ENCODE measurements around the gene GTPBP4. TPM values are rescaled to one million over a fixed set of nuclear protein-coding genes. Genes with fewer than 3 reads are reported as not detected.

Gene GTPBP4
- total RNA-seq, 1 experiment from 2014 or later = 163 TPM

GRCh38 chr10:997266-998022, 9.2 kb downstream of the GTPBP4 start:
- ChIA-PET POLR2A (ENCODE audit: low non-redundant PET) (no interaction called here), CTCF (no interaction called here)
- Histone ChIP-seq H3K4me1 (ENCODE audit: insufficient read depth, low read length, poor library complexity, severe bottlenecking) (no peaks in the 10 kb centered on the region), H3K4me3 (ENCODE audit: low read depth, low read length, poor library complexity, severe bottlenecking) (no peak overlapping the region), H3K27me3 (replicated peaks; ENCODE audit: insufficient read depth, low read depth, low read length, poor library complexity) (no peaks in the 10 kb centered on the region), H3K27ac (ENCODE audit: low read depth, low read length, poor library complexity, severe bottlenecking) (no peak overlapping the region), H3K36me3 (ENCODE audit: insufficient read depth, low read length, poor library complexity, severe bottlenecking) (peaks cover 99% of the 10 kb centered on the region), H3K9me3 (ENCODE audit: low read depth, low read length, poor library complexity, severe bottlenecking) (peaks cover 12% of the 10 kb centered on the region)
- intact Hi-C loops (cut with micrococcal nuclease; ENCODE audit: unreplicated experiment) = no loop called here
- no peak for TF ChIP-seq EZH2 (IDR thresholded peaks at IDR 0.05; ENCODE audit: borderline replicate concordance, low read depth, low read length, poor library complexity, severe bottlenecking)
- no peak for TF ChIP-seq CTCF (conservative IDR thresholded peaks at IDR 0.05; ENCODE audit: low read depth, low read length)
- BruUV-seq (replicated peaks) = no TSS peak
- no peak for DNase-seq (ENCODE audit: low spot score)

GRCh38 chr10:1002425-1003006, 14.3 kb downstream of the GTPBP4 start:
- Histone ChIP-seq H3K9me3 (ENCODE audit: low read depth, low read length, poor library complexity, severe bottlenecking) (peaks cover 17% of the 10 kb centered on the region), H3K27ac (ENCODE audit: low read depth, low read length, poor library complexity, severe bottlenecking) (no peak overlapping the region), H3K4me3 (ENCODE audit: low read depth, low read length, poor library complexity, severe bottlenecking) (no peak overlapping the region), H3K27me3 (replicated peaks; ENCODE audit: insufficient read depth, low read depth, low read length, poor library complexity) (no peaks in the 10 kb centered on the region), H3K36me3 (ENCODE audit: insufficient read depth, low read length, poor library complexity, severe bottlenecking) (peaks cover 96% of the 10 kb centered on the region), H3K4me1 (ENCODE audit: insufficient read depth, low read length, poor library complexity, severe bottlenecking) (no peaks in the 10 kb centered on the region)
- ChIA-PET CTCF (no interaction called here), POLR2A (ENCODE audit: low non-redundant PET) (no interaction called here)
- no TSS peak for BruUV-seq (replicated peaks)
- no peak for DNase-seq (ENCODE audit: low spot score)
- intact Hi-C loops (cut with micrococcal nuclease; ENCODE audit: unreplicated experiment) = no loop called here
- TF ChIP-seq EZH2 (IDR thresholded peaks at IDR 0.05; ENCODE audit: borderline replicate concordance, low read depth, low read length, poor library complexity, severe bottlenecking) (no peak), CTCF (conservative IDR thresholded peaks at IDR 0.05; ENCODE audit: low read depth, low read length) (no peak)

GRCh38 chr10:1003884-1004670, 15.8 kb downstream of the GTPBP4 start:
- H3K9me3 ChIP-seq (ENCODE audit: low read depth, low read length, poor library complexity, severe bottlenecking) = peaks cover 17% of the 10 kb centered on the region
- no peak for TF ChIP-seq EZH2 (IDR thresholded peaks at IDR 0.05; ENCODE audit: borderline replicate concordance, low read depth, low read length, poor library complexity, severe bottlenecking)
- no peak for TF ChIP-seq CTCF (conservative IDR thresholded peaks at IDR 0.05; ENCODE audit: low read depth, low read length)
- POLR2A ChIA-PET (ENCODE audit: low non-redundant PET) = no interaction called here
- no TSS peak for BruUV-seq (replicated peaks)
- no peak for DNase-seq (ENCODE audit: low spot score)
- no peaks in the 10 kb centered on the region for H3K27me3 ChIP-seq (replicated peaks; ENCODE audit: insufficient read depth, low read depth, low read length, poor library complexity)
- H3K4me1 ChIP-seq (ENCODE audit: insufficient read depth, low read length, poor library complexity, severe bottlenecking) = no peaks in the 10 kb centered on the region
- CTCF ChIA-PET = no interaction called here
- H3K36me3 ChIP-seq (ENCODE audit: insufficient read depth, low read length, poor library complexity, severe bottlenecking) = peaks cover 96% of the 10 kb centered on the region
- no peak overlapping the region for H3K27ac ChIP-seq (ENCODE audit: low read depth, low read length, poor library complexity, severe bottlenecking)
- intact Hi-C loops (cut with micrococcal nuclease; ENCODE audit: unreplicated experiment) = no loop called here
- H3K4me3 ChIP-seq (ENCODE audit: low read depth, low read length, poor library complexity, severe bottlenecking) = no peak overlapping the region
